Measurements from ENCODE around the gene SACS. TPM values are rescaled to one million over a fixed set of nuclear protein-coding genes. Genes with fewer than 3 reads are reported as not detected.

SACS gene
- total and polyA plus RNA-seq, 7 donors = 0.60 to 32.5 (median 20.9) TPM

- no peak for DNase-seq
- Histone ChIP-seq H3K36me3 (no peaks in the 10 kb centered on the region), H3K9me3 (no peaks in the 10 kb centered on the region), H3K4me1 (no peaks in the 10 kb centered on the region), H3K4me3 (no peak overlapping the region), H3K27me3 (no peaks in the 10 kb centered on the region), H3K27ac (peak overlapping the region in 1 of 4 donors; percentile 48)
- WGBS, 2 donors = 73 to 78% methylated on average over 7 of the region's 7 CpGs
- intact Hi-C loops (cut with DNase I) = no loop called here
- TF ChIP-seq EP300 (IDR thresholded peaks at IDR 0.05) = no peak
- TF ChIP-seq POLR2A (IDR thresholded peaks at IDR 0.05) = no peak
- no peak for TF ChIP-seq CTCF (IDR thresholded peaks at IDR 0.05)
- TF ChIP-seq POLR2AphosphoS5 (IDR thresholded peaks at IDR 0.05) = no peak
Observed at GRCh38 chr13:23288995-23289394, 144.5 kb downstream of the SACS start.

DNA sequence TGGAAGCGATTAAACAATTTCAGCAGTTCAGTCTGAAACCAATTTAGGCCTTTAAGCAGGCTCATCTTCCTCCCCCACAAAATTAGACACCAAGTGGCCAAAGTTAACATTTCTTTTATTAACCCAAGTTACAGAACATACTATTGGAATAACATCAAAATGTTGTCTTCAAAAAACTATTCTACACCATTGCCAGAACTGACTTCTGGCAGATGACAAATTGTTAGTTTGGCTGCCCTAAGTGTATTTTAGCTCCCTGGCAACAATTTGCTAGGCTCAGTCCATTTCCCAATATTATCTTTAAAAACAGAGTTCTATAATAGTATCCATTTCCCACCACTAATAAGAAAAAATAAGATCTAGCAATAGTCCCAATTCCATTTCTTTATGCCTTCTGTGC lies 144.9 kb downstream of the SACS start:
- WGBS, 2 donors = 92 to 99% methylated on average over 1 of the region's 1 CpG
- no peaks in the 10 kb centered on the region for H3K36me3 ChIP-seq

GRCh38 chr13:23279321-23279720 lies 154.2 kb downstream of the SACS start:
- Histone ChIP-seq H3K27ac (no peak overlapping the region), H3K36me3 (no peaks in the 10 kb centered on the region), H3K4me3 (no peak overlapping the region), H3K9me3 (no peaks in the 10 kb centered on the region), H3K4me1 (no peaks in the 10 kb centered on the region), H3K27me3 (no peaks in the 10 kb centered on the region)
- DNase-seq = no peak
- WGBS, 2 donors = 69 to 70% methylated on average over 5 of the region's 5 CpGs
- TF ChIP-seq POLR2AphosphoS5 (IDR thresholded peaks at IDR 0.05) = no peak
- TF ChIP-seq POLR2A (IDR thresholded peaks at IDR 0.05) = no peak
- TF ChIP-seq CTCF (IDR thresholded peaks at IDR 0.05) = no peak
- TF ChIP-seq EP300 (IDR thresholded peaks at IDR 0.05) = no peak
- intact Hi-C loops (cut with DNase I) = no loop called here

More for the DNA sequence above, 144.9 kb downstream of the SACS start:
- Histone ChIP-seq H3K4me1 (no peaks in the 10 kb centered on the region), H3K4me3 (no peak overlapping the region), H3K27ac (peak overlapping the region in 1 of 4 donors; percentile 48), H3K9me3 (no peaks in the 10 kb centered on the region), H3K27me3 (no peaks in the 10 kb centered on the region)
- intact Hi-C loops (cut with DNase I) = no loop called here
- no peak for TF ChIP-seq CTCF (IDR thresholded peaks at IDR 0.05)
- no peak for TF ChIP-seq EP300 (IDR thresholded peaks at IDR 0.05)
- TF ChIP-seq POLR2AphosphoS5 (IDR thresholded peaks at IDR 0.05) = no peak
- no peak for TF ChIP-seq POLR2A (IDR thresholded peaks at IDR 0.05)
- DNase-seq = no peak

Other genes starting within 250 kb of the SACS start
- gene TNFRSF19, start 136.7 kb upstream of the SACS start, total RNA-seq = 1 to 10 TPM; 1.3 to 4.2 (median 3.2) TPM
- under 1 TPM in 2 of 3 donors, not detected in 1; 0.60 to 0.96 TPM for gene TNFRSF19, start 136.7 kb upstream of the SACS start, polyA plus RNA-seq

Data from sigmoid colon (tissue), 7 donors.